Vagina (tissue), 2 donors: ENCODE results near the gene IL2RA.

Experiments used
- POLR2A ChIP-seq, 2 donors: fragments of 450-650 bp; IDR thresholded peaks; one replicate each; pipeline ENCODE4 v1.6.1; 2017; ENCODE audit warnings: antibody characterized with exemption in 2 of 2, mild to moderate bottlenecking in 2 of 2, moderate library complexity in 2 of 2
- POLR2AphosphoS5 ChIP-seq, 2 donors: sonication (generic); formaldehyde crosslinking; IDR thresholded peaks; one replicate each; pipeline ENCODE4 v1.9.0; 2017; ENCODE audit warnings: antibody characterized with exemption in 2 of 2, mild to moderate bottlenecking in 2 of 2, low read depth in 1 of 2; ENCODE audit not compliant: insufficient read depth in 1 of 2
- TF ChIP-seq, protein P1 (sequence below), 3 experiments: fragments of 450-650 bp in 2 of 3; fragments of 200-600 bp in 1 of 3; sonication (generic) in 1 of 3; IDR thresholded peaks; one replicate each; pipeline ENCODE4 v1.5.1; 2017 to 2019; ENCODE audit warnings: antibody characterized with exemption in 3 of 3, mild to moderate bottlenecking in 2 of 3, moderate library complexity in 2 of 3

- TF ChIP-seq, protein P1, sequence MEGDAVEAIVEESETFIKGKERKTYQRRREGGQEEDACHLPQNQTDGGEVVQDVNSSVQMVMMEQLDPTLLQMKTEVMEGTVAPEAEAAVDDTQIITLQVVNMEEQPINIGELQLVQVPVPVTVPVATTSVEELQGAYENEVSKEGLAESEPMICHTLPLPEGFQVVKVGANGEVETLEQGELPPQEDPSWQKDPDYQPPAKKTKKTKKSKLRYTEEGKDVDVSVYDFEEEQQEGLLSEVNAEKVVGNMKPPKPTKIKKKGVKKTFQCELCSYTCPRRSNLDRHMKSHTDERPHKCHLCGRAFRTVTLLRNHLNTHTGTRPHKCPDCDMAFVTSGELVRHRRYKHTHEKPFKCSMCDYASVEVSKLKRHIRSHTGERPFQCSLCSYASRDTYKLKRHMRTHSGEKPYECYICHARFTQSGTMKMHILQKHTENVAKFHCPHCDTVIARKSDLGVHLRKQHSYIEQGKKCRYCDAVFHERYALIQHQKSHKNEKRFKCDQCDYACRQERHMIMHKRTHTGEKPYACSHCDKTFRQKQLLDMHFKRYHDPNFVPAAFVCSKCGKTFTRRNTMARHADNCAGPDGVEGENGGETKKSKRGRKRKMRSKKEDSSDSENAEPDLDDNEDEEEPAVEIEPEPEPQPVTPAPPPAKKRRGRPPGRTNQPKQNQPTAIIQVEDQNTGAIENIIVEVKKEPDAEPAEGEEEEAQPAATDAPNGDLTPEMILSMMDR (IDR thresholded peaks at IDR 0.05): no peak
- TF ChIP-seq POLR2AphosphoS5 (IDR thresholded peaks at IDR 0.05; ENCODE audit: insufficient read depth in 1 of 2, low read depth in 1 of 2) (no peak), POLR2A (IDR thresholded peaks at IDR 0.05) (no peak)
These were observed 22.5 kb downstream of the IL2RA start for GRCh38 chr10:6039711-6040110.
